ENCODE results near the gene DYRK3.

DNA sequence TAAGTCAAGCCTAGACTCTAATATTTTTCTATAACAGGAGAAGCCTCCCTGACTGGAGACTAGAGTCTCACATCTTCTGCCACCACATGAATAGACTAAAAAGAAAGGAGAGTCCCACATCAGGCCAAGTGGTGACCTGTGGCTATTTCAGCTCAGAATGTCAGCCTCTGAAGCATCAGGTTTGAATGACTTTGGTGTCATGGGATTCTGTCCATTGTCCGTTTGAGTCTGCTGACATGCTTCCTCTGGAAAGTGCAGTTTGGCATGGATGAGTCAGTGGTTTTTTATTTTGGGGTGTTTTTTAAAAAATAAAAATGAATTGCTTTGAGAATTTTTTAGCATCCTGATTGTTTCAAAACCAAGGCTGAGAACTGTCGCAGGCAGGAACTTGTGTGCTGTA lies 19.5 kb downstream of the DYRK3 start:
- TF ChIP-seq EZH2 (IDR thresholded peaks at IDR 0.05; ENCODE audit: insufficient read depth, poor library complexity, severe bottlenecking), result no peak
- TF ChIP-seq EZH2phosphoT487 (IDR thresholded peaks at IDR 0.05; ENCODE audit: insufficient read depth, low read depth), result no peak
